Muscle of arm (tissue), 12 donors: Measurements from ENCODE around the gene WRAP53. TPM values are rescaled to one million over a fixed set of nuclear protein-coding genes. Genes with fewer than 3 reads are reported as not detected.

Source experiments
- DNase-seq: peaks from one replicate; pipeline ENCODE4 v3.0.0-alpha.2; 2013
- polyA plus RNA-seq, 12 donors: library from polyadenylated mRNA; unstranded; fragments of 120-200 nt; gene quantifications; one replicate each; pipeline ENCODE4 v1.2.1, GENCODE V29; 2013; ENCODE audit not compliant: insufficient read length in 12 of 12

WRAP53 gene
- polyA plus RNA-seq, 12 donors: 5.1 to 9.9 (median 7.5) TPM; not detected in 1

DNA sequence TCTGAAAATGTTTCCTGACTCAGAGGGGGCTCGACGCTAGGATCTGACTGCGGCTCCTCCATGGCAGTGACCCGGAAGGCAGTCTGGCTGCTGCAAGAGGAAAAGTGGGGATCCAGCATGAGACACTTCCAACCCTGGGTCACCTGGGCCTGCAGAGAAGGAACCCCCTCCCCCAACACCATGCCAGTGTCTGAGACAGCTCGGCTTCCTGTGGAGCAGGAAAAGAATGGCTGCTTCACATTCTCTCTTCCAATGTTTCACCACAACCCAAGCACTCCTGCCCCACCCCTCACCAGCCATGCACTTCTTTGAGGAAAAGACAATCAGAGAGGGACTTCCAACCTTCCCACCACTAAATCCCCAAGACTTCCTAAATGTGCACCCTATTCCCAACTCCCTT lies 11.7 kb upstream of the WRAP53 start:
- no peak for DNase-seq

DNA sequence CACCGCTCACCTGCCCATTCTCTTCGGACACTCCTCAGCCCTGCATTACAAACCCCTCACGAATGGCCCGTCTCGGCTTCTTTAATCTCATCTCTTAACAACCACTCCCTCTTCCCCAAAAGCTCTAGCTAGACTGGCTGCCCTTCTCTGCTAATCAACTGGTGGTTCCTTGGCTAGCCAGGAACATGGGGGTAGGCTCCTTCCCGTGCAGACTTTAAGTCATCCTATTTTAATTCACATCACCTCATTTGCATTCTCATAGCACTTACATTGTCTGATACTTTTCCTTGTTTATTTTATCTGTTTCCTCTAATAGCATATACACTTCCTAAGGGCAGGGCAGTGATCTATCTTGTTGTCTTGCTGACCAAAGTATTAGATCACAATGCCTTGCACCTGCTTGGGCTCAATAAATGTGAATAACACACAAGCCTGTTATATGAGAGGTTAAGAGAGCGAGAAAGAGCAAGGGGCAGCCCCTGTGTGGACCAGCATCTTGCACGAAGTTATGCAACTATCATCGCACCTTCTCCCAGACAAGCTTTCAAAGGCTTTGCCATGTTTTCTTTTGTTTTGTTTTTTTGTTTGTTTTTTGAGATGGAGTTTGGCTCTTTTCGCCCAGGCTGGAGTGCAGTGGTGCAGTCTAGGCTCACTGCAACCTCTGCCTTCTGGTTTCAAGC lies 10.7 kb upstream of the WRAP53 start:
- no peak for DNase-seq

DNA sequence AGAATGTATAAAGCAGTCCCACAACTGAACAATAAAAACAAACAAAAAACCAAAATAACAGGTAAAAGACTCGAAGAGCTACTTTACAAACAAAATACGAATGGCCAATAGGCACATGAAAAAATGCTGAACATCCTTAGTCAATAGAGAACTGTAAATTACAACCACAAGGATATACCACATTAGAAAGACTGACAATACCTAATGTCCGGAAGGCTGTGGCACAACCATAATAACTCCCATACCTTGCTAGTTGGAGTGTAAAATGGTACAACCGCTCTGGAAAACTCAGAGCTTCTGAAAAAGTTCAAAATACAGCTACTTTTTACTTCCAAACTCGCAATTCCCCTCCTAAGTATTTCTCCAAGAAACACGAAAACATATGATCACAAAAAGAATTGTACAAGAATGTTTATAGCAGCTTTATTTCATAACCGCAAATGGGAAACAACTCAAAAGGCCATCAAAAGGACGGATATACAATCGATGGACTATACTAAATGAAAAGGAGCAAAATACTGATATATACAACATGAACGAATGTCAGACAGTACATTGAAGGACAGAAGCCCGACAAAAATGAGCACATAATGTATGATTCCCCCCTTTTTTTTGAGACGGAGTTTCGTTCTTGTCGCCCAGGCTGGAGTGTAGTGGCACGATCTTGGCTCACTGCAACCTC lies 3.3 kb upstream of the WRAP53 start:
- DNase-seq: no peak

DNA sequence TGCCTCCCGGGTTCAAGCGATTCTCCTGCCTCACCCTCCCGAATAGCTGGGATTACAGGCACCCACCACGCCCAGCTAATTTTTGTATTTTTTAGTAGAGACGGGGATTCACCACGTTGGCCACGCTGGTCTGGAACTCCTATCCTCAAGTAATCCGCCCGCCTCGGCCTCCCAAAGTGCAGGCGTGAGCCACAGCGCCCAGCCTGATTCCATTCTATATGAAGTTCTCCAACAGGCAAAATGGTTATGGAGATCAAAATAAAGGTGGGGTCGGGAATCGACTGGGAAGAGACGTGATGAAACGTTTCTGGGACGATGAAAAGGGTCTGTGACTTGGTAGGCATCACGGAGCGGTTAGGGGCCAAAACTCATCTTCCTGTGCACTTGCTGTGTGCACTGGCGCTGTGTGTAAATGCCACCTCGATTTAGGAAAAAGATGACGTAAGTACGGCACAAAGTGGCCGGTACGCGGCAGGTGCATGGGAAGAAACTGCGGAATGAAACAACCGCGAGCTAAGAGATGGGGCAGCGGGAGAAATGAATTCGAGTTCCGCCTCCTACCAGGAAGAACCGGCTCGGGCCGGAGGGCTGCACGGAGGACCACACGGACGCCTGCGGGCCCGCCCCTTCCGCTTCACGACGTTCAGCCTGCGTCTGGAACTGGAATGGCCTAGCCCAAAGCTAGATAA lies 2.6 kb upstream of the WRAP53 start:
- DNase-seq: no peak

DNA sequence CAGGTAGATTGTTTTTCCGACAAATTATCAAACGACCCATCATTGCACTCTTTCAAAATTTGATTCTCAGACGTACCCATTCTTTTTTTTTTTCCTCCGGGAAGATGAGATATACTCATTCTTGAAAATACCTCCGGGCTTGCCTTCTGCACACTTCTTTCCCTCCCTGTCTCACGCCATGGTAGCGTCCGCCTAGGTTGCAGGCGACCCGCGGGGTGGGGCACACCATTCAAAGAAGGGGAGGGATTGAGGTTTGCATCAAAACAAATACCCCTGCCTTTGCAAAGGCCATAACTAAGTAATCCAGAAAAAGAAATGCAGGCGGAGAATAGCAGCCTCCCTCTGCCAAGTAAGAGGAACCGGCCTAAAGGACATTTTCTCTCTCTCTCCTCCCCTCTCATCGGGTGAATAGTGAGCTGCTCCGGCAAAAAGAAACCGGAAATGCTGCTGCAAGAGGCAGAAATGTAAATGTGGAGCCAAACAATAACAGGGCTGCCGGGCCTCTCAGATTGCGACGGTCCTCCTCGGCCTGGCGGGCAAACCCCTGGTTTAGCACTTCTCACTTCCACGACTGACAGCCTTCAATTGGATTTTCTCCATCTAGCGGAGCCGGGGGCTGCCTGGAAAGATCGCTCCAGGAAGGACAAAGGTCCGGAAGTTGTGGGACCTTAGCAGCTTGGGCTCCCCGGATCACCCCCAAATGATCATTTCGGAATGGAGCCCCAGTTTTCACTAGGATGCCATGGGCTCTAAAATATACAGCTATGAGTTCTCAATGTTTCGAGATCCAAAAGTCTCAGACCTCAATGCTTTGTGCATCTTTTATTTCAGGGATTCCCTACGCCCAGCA lies 1.8 kb upstream of the WRAP53 start:
- DNase-seq: peak; percentile 95

DNA sequence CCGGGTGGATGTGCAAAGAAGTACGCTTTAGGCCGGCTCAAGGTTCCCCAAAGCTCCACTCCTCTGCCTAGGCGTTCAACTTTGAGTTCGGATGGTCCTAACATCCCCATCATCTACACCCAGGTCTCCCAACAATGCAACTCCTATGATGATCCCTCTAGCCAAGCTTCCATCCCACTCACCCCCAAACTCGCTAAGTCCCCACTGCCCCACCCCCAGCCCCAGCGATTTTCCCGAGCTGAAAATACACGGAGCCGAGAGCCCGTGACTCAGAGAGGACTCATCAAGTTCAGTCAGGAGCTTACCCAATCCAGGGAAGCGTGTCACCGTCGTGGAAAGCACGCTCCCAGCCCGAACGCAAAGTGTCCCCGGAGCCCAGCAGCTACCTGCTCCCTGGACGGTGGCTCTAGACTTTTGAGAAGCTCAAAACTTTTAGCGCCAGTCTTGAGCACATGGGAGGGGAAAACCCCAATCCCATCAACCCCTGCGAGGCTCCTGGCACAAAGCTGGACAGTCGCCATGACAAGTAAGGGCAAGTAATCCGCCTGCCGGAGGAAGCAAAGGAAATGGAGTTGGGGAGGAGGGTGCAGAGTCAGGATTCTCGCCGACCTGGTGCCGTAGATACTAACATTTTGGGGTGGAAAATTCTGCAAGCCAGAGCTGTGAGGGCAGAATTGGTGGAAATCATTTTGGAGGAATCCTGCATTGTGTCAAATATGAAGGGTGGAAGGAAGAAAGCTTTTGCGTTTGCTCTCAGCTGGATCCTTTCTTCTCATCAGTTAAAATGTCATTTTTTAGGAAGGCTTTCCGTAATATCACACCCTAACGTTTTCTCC lies 987 bp upstream of the WRAP53 start, which contains the start of gene TP53:
Gene TP53 (minus strand): TSS at position 419 of the 836 bp plus-strand sequence. CDS start 10,896 bp downstream, outside the sequence.
- DNase-seq: peak; percentile 89

DNA sequence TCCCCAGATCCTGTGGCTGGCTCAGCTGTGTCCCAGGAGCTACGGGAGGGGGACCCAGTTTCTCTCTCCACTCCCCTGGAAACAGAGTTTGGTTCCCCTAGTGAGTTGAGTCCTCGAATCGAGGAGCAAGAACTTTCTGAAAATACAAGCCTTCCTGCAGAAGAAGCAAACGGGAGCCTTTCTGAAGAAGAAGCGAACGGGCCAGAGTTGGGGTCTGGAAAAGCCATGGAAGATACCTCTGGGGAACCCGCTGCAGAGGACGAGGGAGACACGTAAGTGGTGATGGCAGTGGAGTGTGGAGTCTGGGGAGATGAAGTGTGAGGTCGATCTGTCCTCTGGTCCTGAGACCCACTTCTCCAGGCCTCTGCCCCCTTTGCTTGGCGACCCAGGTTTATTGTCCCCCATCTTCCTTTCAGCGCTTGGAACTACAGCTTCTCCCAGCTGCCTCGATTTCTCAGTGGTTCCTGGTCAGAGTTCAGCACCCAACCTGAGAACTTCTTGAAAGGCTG lies 585 bp downstream of the WRAP53 start:
- DNase-seq: no peak

DNA sequence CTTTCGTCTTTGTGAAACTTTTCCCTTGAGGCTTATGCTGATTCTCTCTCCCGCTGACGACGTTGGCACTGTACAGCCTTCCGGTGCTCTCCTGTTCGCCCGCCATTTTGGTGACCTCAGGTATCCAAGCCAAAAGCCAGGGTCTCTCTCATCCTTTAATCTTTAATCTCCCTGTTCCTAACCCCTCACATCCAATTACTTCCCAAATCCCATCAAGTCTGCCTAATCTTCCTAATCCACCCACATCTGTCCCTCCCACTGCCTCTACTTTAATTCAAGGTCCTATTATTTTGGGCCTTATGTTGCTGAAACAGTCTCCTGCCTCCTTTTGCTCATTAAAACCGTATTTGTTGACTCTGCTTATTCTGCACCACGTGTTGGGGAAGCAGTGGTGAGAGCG lies 7.3 kb downstream of the WRAP53 start:
- DNase-seq: no peak

DNA sequence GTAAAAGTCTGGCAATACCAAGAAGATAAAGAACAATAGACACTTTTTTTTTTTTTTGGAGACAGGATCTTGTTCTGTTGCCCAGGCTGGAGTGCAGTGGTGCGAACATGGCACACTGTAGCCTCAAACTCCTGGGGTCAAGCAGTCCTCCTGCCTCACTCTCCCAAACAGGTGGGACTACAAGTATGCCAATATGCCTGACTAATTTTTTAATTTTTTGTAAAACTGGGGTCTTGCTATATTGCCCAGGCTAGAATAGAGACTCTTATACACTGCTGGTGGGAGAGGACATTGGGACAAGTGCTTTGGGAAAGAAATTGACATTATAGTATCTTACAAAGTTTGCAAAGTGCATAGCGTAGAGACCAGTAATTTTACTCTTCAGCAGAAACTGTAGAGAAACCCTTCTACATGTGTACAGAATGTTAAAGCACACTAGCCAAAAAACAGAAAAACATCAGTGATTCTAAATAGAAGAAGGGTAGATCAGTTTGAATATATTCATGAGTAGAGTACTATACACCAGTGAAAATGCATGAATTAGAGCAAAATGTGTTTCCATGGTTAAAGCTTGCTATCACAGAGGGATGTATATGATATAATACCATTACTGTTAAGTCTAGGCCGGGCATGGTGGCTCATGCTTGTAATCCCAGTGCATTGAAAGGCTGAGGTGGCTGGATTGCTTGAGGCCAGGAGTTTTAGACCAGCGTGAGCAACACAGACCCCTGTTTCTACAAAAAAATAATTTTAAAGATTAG lies 9.7 kb downstream of the WRAP53 start:
- DNase-seq: no peak

DNA sequence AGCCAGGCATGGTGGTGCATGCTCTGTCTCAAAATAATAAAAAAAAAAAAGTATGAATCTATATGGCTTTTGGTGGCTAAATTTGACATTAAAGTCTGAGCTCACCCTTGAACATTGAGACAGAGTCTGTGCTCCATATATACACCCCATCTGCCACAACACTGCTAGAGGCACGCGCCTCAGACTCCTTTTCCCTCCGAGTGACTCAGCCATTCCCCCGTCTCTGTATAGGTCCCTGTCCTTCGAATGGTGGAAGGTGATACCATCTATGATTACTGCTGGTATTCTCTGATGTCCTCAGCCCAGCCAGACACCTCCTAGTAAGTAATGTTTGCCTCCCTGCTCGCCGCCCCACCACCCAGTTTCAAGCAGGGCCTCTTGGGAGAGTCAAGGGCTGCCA lies 12.2 kb downstream of the WRAP53 start:
- DNase-seq: no peak

DNA sequence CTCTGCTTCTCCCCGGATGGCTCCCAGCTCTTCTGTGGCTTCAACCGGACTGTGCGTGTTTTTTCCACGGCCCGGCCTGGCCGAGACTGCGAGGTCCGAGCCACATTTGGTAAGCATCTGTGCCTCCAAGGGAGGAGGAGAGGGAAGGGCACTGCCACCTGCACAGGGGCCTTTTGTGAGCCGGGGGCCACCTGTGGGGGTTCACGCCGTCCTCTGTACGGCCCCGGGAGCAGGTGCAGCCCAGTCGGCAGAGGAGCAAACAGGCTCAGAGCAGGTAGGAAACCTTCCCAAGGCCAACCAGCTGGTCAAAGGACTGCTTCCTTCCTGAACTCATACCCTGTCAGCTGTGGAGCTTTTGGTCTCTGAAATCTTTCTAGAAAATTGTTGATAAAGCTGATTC lies 13.4 kb downstream of the WRAP53 start:
- no peak for DNase-seq

DNA sequence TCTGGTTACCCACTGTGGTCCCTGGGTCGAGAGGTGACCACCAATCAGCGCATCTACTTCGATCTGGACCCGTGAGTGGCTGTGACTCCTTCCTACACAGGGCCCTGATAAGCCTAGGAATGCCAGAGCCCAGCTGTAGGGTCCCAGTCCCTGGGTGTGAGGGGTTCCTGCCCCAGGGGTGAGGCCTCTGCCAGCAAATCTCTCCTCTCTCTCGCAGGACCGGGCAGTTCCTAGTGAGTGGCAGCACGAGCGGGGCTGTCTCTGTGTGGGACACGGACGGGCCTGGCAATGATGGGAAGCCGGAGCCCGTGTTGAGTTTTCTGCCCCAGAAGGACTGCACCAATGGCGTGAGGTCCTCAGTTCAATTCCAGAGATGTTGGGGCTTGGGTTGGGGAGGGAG lies 14.5 kb downstream of the WRAP53 start:
- no peak for DNase-seq

DNA sequence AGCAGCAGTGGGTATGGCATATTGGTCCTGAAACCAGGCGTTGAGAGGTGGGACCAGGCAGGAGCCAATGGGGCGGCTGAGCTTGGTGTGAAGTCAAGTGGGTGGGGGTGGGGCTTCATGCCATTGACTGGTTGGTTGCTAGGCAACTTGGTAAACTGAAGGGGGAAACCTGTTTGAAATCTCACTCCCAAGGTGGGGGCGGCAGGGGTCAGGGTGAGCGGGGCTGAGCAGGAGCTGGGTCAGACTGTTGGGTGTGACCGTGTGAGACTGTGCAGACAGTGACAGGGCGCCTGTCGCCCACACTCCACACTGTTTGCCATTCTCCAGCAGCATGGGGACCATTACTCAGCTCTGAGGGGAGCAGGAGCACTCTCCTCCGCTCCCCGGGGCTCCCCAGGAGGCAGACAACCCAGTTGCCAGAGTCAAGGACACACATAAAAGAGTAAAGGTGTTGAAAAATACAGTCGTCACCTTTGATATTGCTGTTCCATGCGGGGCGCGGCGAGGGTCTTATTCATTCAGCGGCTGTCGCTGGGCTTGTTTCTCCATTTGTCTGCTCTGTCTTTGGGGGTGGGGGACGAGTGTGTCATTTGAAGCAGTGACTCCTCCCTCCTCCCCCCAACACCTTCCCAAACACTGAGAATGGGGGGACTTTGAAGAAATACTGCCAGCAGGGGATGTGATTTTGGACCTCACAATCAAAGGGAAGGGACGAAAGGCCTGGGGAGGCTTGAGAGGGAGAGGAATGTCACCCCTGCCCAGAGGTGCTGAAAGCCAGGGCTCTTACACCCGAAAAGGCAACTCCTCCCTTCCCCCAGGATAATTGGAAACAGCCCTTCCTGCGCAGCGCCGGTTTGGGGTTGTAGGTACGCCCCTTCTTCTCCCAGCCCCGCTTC lies 15.6 kb downstream of the WRAP53 start:
- peak; percentile 29 for DNase-seq

DNA sequence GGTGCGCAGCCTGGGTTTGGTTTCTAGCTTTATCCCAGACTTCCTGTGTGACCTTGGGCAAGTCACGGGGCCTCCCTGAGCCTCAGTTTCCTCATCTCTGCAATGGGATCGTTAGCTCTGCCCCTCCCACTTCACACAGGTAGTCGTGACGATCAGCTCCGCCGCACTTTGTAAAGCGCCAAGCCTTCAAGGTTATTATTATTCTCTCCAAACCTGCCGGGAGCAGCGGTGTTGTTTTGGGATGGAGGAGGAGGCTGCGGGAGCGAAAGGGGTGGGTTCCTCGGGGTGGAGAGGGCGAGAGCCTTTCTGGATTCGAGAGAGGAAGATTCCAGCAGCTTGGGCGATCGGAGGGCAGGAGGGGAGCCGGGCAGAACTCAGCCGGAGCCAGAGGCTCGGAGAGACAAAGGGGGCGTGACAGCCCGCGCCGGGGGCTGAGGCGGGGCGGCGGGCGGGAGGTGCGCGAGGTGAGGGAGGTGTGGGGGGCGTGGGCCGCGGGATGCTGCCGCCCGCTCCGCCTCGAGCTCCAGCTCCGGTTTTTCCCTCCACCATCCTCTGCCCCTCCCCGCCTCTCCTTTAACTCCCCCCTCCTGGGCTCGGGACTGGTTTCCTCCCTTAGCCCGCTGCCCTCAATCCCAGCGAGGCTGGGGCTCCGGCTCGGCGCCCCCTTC lies 16.5 kb downstream of the WRAP53 start, which contains the start of gene EFNB3:
Gene EFNB3 (plus strand): TSS at position 602 of the 668 bp plus-strand sequence. CDS start 397 bp downstream, outside the sequence.
- peak; percentile 31 for DNase-seq

DNA sequence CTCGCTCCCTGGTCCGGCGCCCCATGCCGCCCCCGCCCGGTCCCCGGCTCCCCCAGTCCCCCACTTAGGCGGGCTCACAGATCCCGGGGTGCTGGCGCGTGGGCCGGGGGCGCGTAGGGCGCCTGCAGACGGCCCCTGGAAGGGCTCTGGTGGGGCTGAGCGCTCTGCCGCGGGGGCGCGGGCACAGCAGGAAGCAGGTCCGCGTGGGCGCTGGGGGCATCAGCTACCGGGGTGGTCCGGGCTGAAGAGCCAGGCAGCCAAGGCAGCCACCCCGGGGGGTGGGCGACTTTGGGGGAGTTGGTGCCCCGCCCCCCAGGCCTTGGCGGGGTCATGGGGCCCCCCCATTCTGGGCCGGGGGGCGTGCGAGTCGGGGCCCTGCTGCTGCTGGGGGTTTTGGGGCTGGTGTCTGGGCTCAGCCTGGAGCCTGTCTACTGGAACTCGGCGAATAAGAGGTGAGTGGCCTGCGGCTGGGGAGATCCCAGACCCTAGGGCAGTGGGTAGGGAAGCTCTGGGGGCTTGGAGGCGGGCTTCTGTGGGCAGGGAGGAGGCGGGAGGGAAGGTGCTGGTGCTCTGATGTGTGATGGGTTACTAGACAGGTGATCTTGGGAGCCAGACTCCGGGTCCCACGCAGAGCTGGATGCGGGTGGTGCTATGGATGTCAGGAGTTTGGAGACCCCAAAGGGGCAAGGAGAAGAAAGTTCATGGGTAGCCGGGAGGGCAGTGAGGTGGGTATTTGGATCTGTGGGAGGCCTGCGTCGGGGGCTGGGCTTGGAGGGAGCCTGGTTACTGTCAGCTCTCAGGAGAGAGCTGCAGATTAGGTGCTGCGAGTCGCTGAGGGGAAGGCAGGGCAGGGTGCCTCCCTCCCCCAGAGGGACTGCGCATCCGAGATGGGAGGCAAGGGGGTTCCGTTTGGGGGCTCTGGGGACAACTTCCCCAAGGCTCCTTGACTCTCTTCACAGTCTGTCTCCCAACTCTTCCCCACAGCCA lies 17.3 kb downstream of the WRAP53 start:
- DNase-seq: no peak

DNA sequence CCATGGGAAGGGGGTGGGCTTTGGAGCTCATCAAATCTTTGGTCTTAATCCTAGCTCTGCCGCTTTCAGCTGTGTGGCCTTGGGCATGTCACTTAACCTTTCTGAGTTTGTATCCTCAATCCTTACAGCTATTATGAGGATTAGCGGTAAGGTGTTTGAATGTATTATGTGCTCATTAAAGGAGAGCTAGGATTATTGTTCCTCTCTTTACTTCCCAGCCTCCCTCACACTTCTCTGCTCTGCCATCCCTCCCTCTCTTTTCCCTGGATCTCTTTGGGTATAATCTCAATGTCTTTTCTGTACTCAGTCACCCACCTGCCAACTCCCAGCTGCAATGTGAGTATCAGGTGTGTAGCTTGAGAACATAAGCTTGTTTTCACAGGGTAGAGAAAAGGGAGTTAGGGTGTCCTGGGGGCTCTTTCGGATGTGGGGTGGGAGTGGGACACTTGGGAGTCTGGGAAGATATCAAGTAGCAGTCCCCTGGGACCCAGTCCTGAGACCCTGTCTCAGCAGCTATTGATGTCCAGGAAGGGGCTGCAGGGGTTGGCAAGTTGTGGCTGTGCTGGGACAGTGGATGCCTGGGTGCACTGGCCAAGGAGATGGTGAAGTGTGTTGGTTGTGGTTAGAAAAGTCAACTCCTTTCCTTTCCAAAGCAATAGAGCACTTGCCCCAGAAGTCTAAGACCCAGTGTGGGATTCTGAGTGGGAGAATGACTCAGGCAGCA lies 18.5 kb downstream of the WRAP53 start:
- no peak for DNase-seq
